ENCODE measurements around the gene XIRP2. TPM values are rescaled to one million over a fixed set of nuclear protein-coding genes. Genes with fewer than 3 reads are reported as not detected.

Gene XIRP2
- total and polyA plus RNA-seq, 2 of the 8 experiments (the other 6 are each of a cell fraction or from before 2014, with no cell fraction given) = 0.11 TPM; not detected in 1

DNA sequence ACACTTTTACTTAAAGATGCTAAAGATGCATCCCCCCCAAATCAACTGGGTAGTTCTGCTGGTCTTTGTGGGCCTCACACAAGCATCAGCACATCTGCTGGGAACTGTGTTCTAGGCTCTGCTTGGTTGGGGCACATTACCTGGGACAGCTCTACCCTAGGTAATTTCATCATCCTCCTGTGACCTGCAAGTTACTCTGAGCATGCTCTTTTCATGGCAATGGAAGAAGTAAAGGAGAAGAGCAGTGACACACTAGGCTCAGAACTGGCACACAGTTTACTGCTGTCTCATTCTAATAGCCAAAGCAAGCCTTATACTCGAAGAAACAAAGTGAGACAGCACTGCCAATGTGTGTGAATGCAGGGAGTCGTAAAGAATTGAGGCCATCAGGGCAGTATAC lies 376.7 kb downstream of the XIRP2 start:
- no peak overlapping the region for H3K56ac ChIP-seq (replicated peaks; ENCODE audit: insufficient read length, low read depth, low read length)
- no peak overlapping the region for H3K27ac ChIP-seq (ENCODE audit: low read depth, low read length)
- TF ChIP-seq BRCA1 (IDR thresholded peaks at IDR 0.05; ENCODE audit: low read depth, low read length) = no peak
- no peak for TF ChIP-seq CTBP2 (IDR thresholded peaks at IDR 0.05; ENCODE audit: borderline replicate concordance, insufficient read depth, insufficient read length, low read length)
- TF ChIP-seq TEAD4 (IDR thresholded peaks at IDR 0.05; ENCODE audit: low read depth, low read length) = no peak
- TF ChIP-seq POLR2AphosphoS5 (IDR thresholded peaks at IDR 0.05; ENCODE audit: low read depth, low read length) = no peak
- no peak for TF ChIP-seq SIRT6 (IDR thresholded peaks at IDR 0.05; ENCODE audit: low read length)
- no peak for TF ChIP-seq SRF (IDR thresholded peaks at IDR 0.05; ENCODE audit: low read depth, low read length)
- TF ChIP-seq CHD2 (IDR thresholded peaks at IDR 0.05; ENCODE audit: low read length) = no peak
- TF ChIP-seq CEBPB (IDR thresholded peaks at IDR 0.05; ENCODE audit: low read depth, low read length) = no peak
- no peak for TF ChIP-seq ZNF274 (IDR thresholded peaks at IDR 0.05; ENCODE audit: borderline replicate concordance, extremely low read depth, low read length)
- TF ChIP-seq EGR1 (IDR thresholded peaks at IDR 0.05; ENCODE audit: borderline replicate concordance, low read depth, low read length) = no peak
- TF ChIP-seq, protein P1, sequence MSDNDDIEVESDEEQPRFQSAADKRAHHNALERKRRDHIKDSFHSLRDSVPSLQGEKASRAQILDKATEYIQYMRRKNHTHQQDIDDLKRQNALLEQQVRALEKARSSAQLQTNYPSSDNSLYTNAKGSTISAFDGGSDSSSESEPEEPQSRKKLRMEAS (IDR thresholded peaks at IDR 0.05) = no peak
- TF ChIP-seq JUN (IDR thresholded peaks at IDR 0.05; ENCODE audit: low read depth, low read length) = no peak
- TF ChIP-seq TBP (IDR thresholded peaks at IDR 0.05; ENCODE audit: low read depth, low read length) = no peak
- no peak for TF ChIP-seq RBBP5 (IDR thresholded peaks at IDR 0.05; ENCODE audit: borderline replicate concordance, low read depth, low read length)
- H3K4me3 ChIP-seq (ENCODE audit: extremely low read depth in 1 of 4, insufficient read depth in 2 of 4, low read depth in 3 of 4, low read length in 4 of 4) = no peak overlapping the region
- 0 out of 2 replicates have a peak overlapping the region, but pooled peaks have one; percentile 7 for H2BK12ac ChIP-seq (ENCODE audit: low read depth, low read length)
- no peak overlapping the region for H4K5ac ChIP-seq (ENCODE audit: insufficient read length, low read depth, low read length)
- CTCF ChIA-PET (ENCODE audit: partially characterized antibody) = interaction anchor here (1.0 to 2.2 kb wide), 18 partner anchors 8 to 854 kb away, joined by 3 to 13 read pairs (median 4); no protein-coding TSS in a partner anchor
- no peak for FAIRE-seq
- no peak overlapping the region for H2AK5ac ChIP-seq (ENCODE audit: low read depth, low read length)
- WGBS, 2 experiments (ENCODE audit: extremely low coverage in 1 of 2, insufficient coverage in 1 of 2, insufficient read length in 1 of 2, insufficient replicate concordance in 2 of 2, low coverage in 1 of 2, low lambda C conversion rate in 2 of 2, missing lambda C conversion rate in 1 of 2) = 90% methylated on average over 2 of the region's 2 CpGs; no CpG with 5 or more reads in 1 of the 2 experiments
- H3K4me1 ChIP-seq (replicated peaks in 1 of 4; ENCODE audit: control insufficient read depth in 3 of 4, insufficient read depth in 4 of 4, low read length in 3 of 4) = no peaks in the 10 kb centered on the region
- no peak overlapping the region for H3K9ac ChIP-seq (replicated peaks in 1 of 4; ENCODE audit: extremely low read depth in 1 of 4, low read depth in 3 of 4, low read length in 3 of 4)
- no peak overlapping the region for H4K91ac ChIP-seq (replicated peaks; ENCODE audit: insufficient read length, low read length)
- no peak overlapping the region for H3K23ac ChIP-seq (ENCODE audit: insufficient read length)
- peaks cover 0 to 7% (median 2%) of the 10 kb centered on the region in 4 experiments; a peak in 3 of 8 replicates for H3K36me3 ChIP-seq (ENCODE audit: control insufficient read depth in 2 of 4, insufficient read depth in 4 of 4, low read length in 3 of 4)
- H3K79me2 ChIP-seq (ENCODE audit: control insufficient read depth in 1 of 2, insufficient read depth in 2 of 2, low read length in 2 of 2) = no peaks in the 10 kb centered on the region
- no peaks in the 10 kb centered on the region for H3K79me1 ChIP-seq (ENCODE audit: low read depth, low read length)
- no peak overlapping the region for H2AFZ ChIP-seq (ENCODE audit: low read length)
- H3K4me2 ChIP-seq (ENCODE audit: insufficient read depth in 1 of 2, low read depth in 2 of 2, low read length in 2 of 2) = no peak overlapping the region
- no peaks in the 10 kb centered on the region for H4K20me1 ChIP-seq (replicated peaks in 1 of 2; ENCODE audit: control insufficient read depth in 1 of 2, insufficient read depth in 2 of 2, low read length in 2 of 2)
- H3K9me3 ChIP-seq (ENCODE audit: insufficient read depth in 2 of 2, low read depth in 1 of 2, low read length in 1 of 2) = peaks cover 18 to 21% of the 10 kb centered on the region in 2 experiments
- no peak overlapping the region for H3K4ac ChIP-seq (replicated peaks; ENCODE audit: insufficient read length, low read depth, low read length)
- no peak overlapping the region for H3K14ac ChIP-seq (ENCODE audit: insufficient read length)
- H3K18ac ChIP-seq (ENCODE audit: extremely low read depth, low read length) = no peak overlapping the region
- H2BK5ac ChIP-seq (ENCODE audit: low read depth, low read length) = no peak overlapping the region
- DNase-seq (ENCODE audit: low read depth in 1 of 2, low spot score in 2 of 2) = no peak
- H2BK20ac ChIP-seq (ENCODE audit: low read length) = no peak overlapping the region
- POLR2A ChIA-PET (ENCODE audit: partially characterized antibody) = interaction anchor here (0.7 kb wide), 1 partner anchor 23 kb away, joined by 3 read pairs; no protein-coding TSS in a partner anchor
- H2BK15ac ChIP-seq (ENCODE audit: low read length) = no peak overlapping the region
- no peak overlapping the region for H4K8ac ChIP-seq (ENCODE audit: extremely low read depth, insufficient read depth, low read length)
- no peaks in the 10 kb centered on the region for H3K27me3 ChIP-seq (replicated peaks in 1 of 4; ENCODE audit: control insufficient read depth in 3 of 4, extremely low read depth in 1 of 4, insufficient read depth in 3 of 4, low read length in 3 of 4)
- H2BK120ac ChIP-seq (replicated peaks; ENCODE audit: low read depth, low read length) = no peak overlapping the region
- no peaks in the 10 kb centered on the region for H3K23me2 ChIP-seq (ENCODE audit: low read depth, low read length)

All from H1 (cell line).